K562 (cell line): ENCODE measurements around the gene CRAMP1. TPM values are rescaled to one million over a fixed set of nuclear protein-coding genes. Genes with fewer than 3 reads are reported as not detected.

ENCODE experiments used
- ATAC-seq: fragments of 200-7000 bp; cut with Tn5 transposase; 3 replicates; pipeline ENCODE4 v1.9.1; 2020; ENCODE audit warnings: moderate library complexity
- BruUV-seq: library from RNA; stranded (reverse); fragments of 400-500 nt; replicated peaks from 2 replicates; lab custom pipeline; 2021; lab: Mats Ljungman, UMichigan
- CTCF ChIA-PET: fragments of 300-600 bp; formaldehyde crosslinking; extraction: SDS; loops from one replicate; lab custom pipeline; 2021; ENCODE audit warnings: low intra/inter-chr PET ratio; lab: Yijun Ruan, JAX
- POLR2A ChIA-PET: fragments of 300-600, 350-650 bp; sonication (Branson Sonifier 250); formaldehyde crosslinking; extraction: SDS; loops from one replicate; lab custom pipeline; 2021; ENCODE audit warnings: antibody characterized with exemption, inconsistent platforms; lab: Yijun Ruan, JAX
- DNase-seq, 4 experiments: peaks; one replicate each; pipeline versions ENCODE4 v3.0.0 to v3.0.0-alpha.2; 2011 to 2018; ENCODE audit warnings: low spot score in 3 of 4, mixed read lengths in 3 of 4; ENCODE audit errors: extremely low read depth in 1 of 4
- FAIRE-seq: peaks from 2 replicates; lab custom pipeline; 2011; peaks lifted over from hg19 to GRCh38; lab: Jason Lieb, UNC
- H2AFZ ChIP-seq: 2 replicates; pipeline ENCODE4 v1.6.0; 2011; ENCODE audit warnings: low read depth, low read length, control low read depth, inconsistent platforms
- H3K27ac ChIP-seq: fragments of 200-600 bp; 3 replicates; pipeline ENCODE4 v1.8.0; 2011; ENCODE audit warnings: low read depth, mild to moderate bottlenecking, control low read depth, inconsistent platforms, low read length, moderate library complexity, mixed read lengths; ENCODE audit errors: extremely low read depth
- H3K27me3 ChIP-seq, 2 experiments: fragments of 300-600 bp in 1 of 2; 2 replicates in 1 of 2; 3 replicates in 1 of 2; pipeline versions ENCODE4 v1.6.0 to v1.8.0; 2011; ENCODE audit warnings: inconsistent platforms in 2 of 2, low read length in 2 of 2, mild to moderate bottlenecking in 1 of 2, mixed read lengths in 1 of 2, moderate library complexity in 1 of 2; ENCODE audit not compliant: control insufficient read depth in 2 of 2, insufficient read depth in 2 of 2
- H3K36me3 ChIP-seq: fragments of 300-600 bp; 3 replicates; pipeline ENCODE4 v1.8.0; 2011; ENCODE audit warnings: mild to moderate bottlenecking, low read length, inconsistent platforms; ENCODE audit not compliant: control insufficient read depth, insufficient read depth
- H3K4me1 ChIP-seq, 2 experiments: fragments of 200-600 bp in 1 of 2; replicated peaks in 1 of 2; 2 replicates in 1 of 2; 3 replicates in 1 of 2; pipeline versions ENCODE4 v1.5.1 to v1.8.0; 2011; ENCODE audit warnings: inconsistent platforms in 2 of 2, low read length in 2 of 2, mild to moderate bottlenecking in 1 of 2, mixed read lengths in 1 of 2, moderate library complexity in 1 of 2; ENCODE audit not compliant: control insufficient read depth in 2 of 2, insufficient read depth in 2 of 2
- H3K4me2 ChIP-seq: 2 replicates; pipeline ENCODE4 v1.6.1; 2011; ENCODE audit warnings: low read length, control low read depth, inconsistent platforms, mixed read lengths; ENCODE audit not compliant: insufficient read depth
- H3K4me3 ChIP-seq: fragments of 200-600 bp; sonication (generic), shearing (Covaris generic); 2 replicates; pipeline ENCODE4 v1.5.1; 2016; ENCODE audit warnings: control low read depth, inconsistent platforms
- H3K79me2 ChIP-seq: fragments of 200-600 bp; 3 replicates; pipeline ENCODE4 v1.8.0; 2011; ENCODE audit warnings: low read length, inconsistent platforms; ENCODE audit not compliant: control insufficient read depth, insufficient read depth
- H3K9ac ChIP-seq, 2 experiments: 2 replicates each; pipeline versions ENCODE4 v1.6.0 to v1.6.1; 2011; ENCODE audit warnings: low read depth in 2 of 2, low read length in 2 of 2, control low read depth in 1 of 2, inconsistent platforms in 1 of 2, mild to moderate bottlenecking in 1 of 2, mixed read lengths in 1 of 2; ENCODE audit not compliant: insufficient read depth in 1 of 2
- H3K9me1 ChIP-seq: one replicate; pipeline ENCODE4 v1.6.0; 2011; ENCODE audit warnings: inconsistent platforms, mild to moderate bottlenecking, low read length, moderate library complexity; ENCODE audit not compliant: control insufficient read depth, insufficient read depth
- H3K9me3 ChIP-seq: replicated peaks from 2 replicates; pipeline ENCODE4 v1.5.1; 2011; ENCODE audit warnings: low read depth, low read length, inconsistent platforms; ENCODE audit not compliant: control insufficient read depth, insufficient read depth
- H4K20me1 ChIP-seq: replicated peaks from 2 replicates; pipeline ENCODE4 v1.6.1; 2011; ENCODE audit warnings: low read length, inconsistent platforms, mixed read lengths; ENCODE audit not compliant: control insufficient read depth, insufficient read depth
- AFF1 ChIP-seq, 2 experiments: fragments of 450-650 bp; IDR thresholded peaks; 2 replicates each; pipeline ENCODE4 v1.6.1; 2018; ENCODE audit warnings: mild to moderate bottlenecking in 2 of 2, low read depth in 1 of 2; ENCODE audit not compliant: partially characterized antibody in 2 of 2
- HLTF ChIP-seq: fragments of 450-650 bp; IDR thresholded peaks from 2 replicates; pipeline ENCODE4 v1.6.1; 2016
- ZNF444 ChIP-seq: fragments of 250-450 bp; sonication (Bioruptor Pico); IDR thresholded peaks from 2 replicates; pipeline ENCODE4 v1.4.0; 2020; ENCODE audit warnings: mild to moderate bottlenecking, moderate library complexity
- WGBS: fragments of 100-300 bp; shearing (Covaris generic); methylation state at CpG from one replicate; pipeline ENCODE4 v1.1.6; 2016; ENCODE audit warnings: low coverage, mixed read lengths; ENCODE audit not compliant: insufficient coverage; ENCODE audit errors: missing lambda C conversion rate; 5-methylcytosine and 5-hydroxymethylcytosine counted together
- in situ Hi-C: fragments of 300-500 bp; cut with MboI; formaldehyde crosslinking; loops from 4 replicates; pipeline ENCODE4 v1.15.0; 2018; ENCODE audit warnings: inconsistent platforms, mixed read lengths
- intact Hi-C: fragments of 100-400 bp; cut with micrococcal nuclease; formaldehyde crosslinking; loops from 2 replicates; pipeline ENCODE4 v1.14.2; 2022
- polyA plus RNA-seq, 8 experiments: library from polyadenylated mRNA; depleted of rRNA in 4 of 8; stranded (reverse) in 5 of 8; unstranded in 3 of 8; fragments of >200 nt; fragmentation: Nextera tagmentation in 2 of 8; fragmentation: Illumina TruSeq in 1 of 8; extraction: Ambion mirVana in 2 of 8; extraction: Trizol in 1 of 8; gene quantifications; 2 replicates each; pipeline versions ENCODE4 v1.2.1 to v1.2.3, GENCODE V29; 2011 to 2014; ENCODE audit warnings: inconsistent platforms in 1 of 8, missing spikeins in 1 of 8
- total RNA-seq, 7 experiments: library from RNA; depleted of rRNA in 6 of 7; stranded (reverse); fragments of >200 nt in 6 of 7; fragmentation: Illumina TruSeq in 2 of 7; extraction: Trizol in 2 of 7; gene quantifications; 2 replicates each; pipeline versions ENCODE4 v1.2.1 to v1.2.3, GENCODE V29; 2011 to 2021; ENCODE audit warnings: low replicate concordance in 1 of 7

The CRAMP1 gene
- total and polyA plus RNA-seq, 9 of the 15 experiments (the other 6 are each of a cell fraction or from before 2014, with no cell fraction given) = 0.52 to 20.8 (median 7.5) TPM

- no peak overlapping the region for H3K4me3 ChIP-seq
- H3K9ac ChIP-seq = no peak overlapping the region
- peaks cover 88% of the 10 kb centered on the region for H3K79me2 ChIP-seq
- no peaks in the 10 kb centered on the region for H3K27me3 ChIP-seq
- peaks cover 0 to 4% of the 10 kb centered on the region in 2 experiments; a peak in 1 of 5 replicates for H3K4me1 ChIP-seq
- ChIA-PET CTCF (no interaction called here), POLR2A (interaction anchor here (0.7 kb wide), 1 partner anchor 66 kb away, joined by 3 read pairs; no protein-coding TSS in a partner anchor)
- no peak overlapping the region for H3K4me2 ChIP-seq
- peaks cover 93% of the 10 kb centered on the region for H3K36me3 ChIP-seq
- H3K9me1 ChIP-seq = no peaks in the 10 kb centered on the region
- 94% methylated on average over 17 of the region's 17 CpGs for WGBS
- DNase-seq (no peak), ATAC-seq (no peak), FAIRE-seq (peak; percentile 48)
- TF ChIP-seq AFF1 (IDR thresholded peaks at IDR 0.05; ENCODE audit: low read depth in 1 of 2, partially characterized antibody in 2 of 2) (no peak), HLTF (no peak), ZNF444 (CRISPR knock-in tag) (no peak)
- no peak overlapping the region for H2AFZ ChIP-seq
- no peak overlapping the region for H3K27ac ChIP-seq
- in situ Hi-C loops (no loop called here), intact Hi-C loops (no loop called here)
- H3K9me3 ChIP-seq = no peaks in the 10 kb centered on the region
- peaks cover 3% of the 10 kb centered on the region; the same call in 1 of the 2 replicates for H4K20me1 ChIP-seq
- no TSS peak for BruUV-seq
Observed at GRCh38 chr16:1687427-1688316, 75.5 kb downstream of the CRAMP1 start.
